ENCODE results near the gene SLC22A1. TPM values are rescaled to one million over a fixed set of nuclear protein-coding genes. Genes with fewer than 3 reads are reported as not detected.

The SLC22A1 gene
- total and polyA plus RNA-seq, 2 donors (not counting 1 experiment from before 2014, with no cell fraction given): 0.18 to 1.5 TPM

DNA sequence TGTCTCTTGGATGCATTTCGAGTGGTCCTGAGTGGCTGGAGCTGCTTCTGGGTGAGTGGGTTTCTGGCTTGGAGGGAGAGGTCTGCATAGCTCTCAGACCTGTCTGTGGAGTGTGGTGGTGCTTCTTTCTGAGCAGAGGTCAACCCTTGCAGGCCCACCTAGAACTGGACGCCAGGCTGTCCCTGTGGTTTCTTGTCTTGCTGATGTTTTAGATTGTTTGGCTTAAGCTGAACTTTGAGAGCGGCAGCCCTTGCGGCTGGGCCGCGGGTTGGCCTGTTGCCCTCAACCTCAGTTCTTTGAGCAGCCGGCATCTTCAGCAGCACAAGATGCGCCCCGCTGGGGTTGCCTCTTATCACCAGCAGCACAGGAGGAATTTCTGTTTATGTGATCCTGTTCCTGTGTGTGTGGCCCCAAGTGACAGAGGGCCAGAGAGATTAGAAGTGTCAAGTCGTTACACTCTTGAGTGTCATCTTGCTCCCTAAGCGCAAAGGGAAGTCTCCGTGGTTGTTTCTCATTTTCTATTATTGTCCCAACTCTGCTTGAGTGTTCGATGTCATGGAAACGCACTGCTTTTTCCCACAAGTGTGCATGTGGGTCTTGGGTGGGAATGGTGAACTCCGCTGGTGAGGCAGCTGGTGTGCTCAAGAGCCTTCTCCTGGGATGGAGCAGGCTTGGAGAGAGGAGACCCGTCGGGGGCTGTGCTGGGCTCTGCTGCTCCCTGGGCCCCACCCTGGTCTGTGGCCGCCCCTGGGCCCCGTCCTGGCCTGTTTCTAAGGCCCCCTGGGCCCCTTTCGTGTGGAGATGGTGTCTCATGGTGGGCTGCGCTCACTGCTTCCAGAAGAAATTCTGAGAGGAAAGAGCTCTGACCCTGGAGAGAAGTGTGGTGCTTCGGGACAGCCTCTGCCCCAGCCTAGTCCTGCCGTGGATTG is 20.1 kb upstream of the SLC22A1 start:
- no peaks in the 10 kb centered on the region for H3K9me3 Mint-ChIP-seq (ENCODE audit: insufficient read depth)
- no peak overlapping the region for H3K9ac ChIP-seq (ENCODE audit: low read length)
- no peak for ATAC-seq (ENCODE audit: low read depth)
- no peak overlapping the region for H3K4me3 ChIP-seq (ENCODE audit: control extremely low read depth in 1 of 5, extremely low read depth in 1 of 5, insufficient read depth in 1 of 5, low read depth in 2 of 5, low read length in 4 of 5)
- 85% methylated on average over 21 of the region's 23 CpGs for WGBS (ENCODE audit: insufficient coverage)
- no peak overlapping the region for H3K4me2 ChIP-seq (replicated peaks; ENCODE audit: low read depth, low read length, poor library complexity, severe bottlenecking)
- intact Hi-C loops (cut with micrococcal nuclease): no loop called here
- H3K27me3 ChIP-seq (replicated peaks in 1 of 4; ENCODE audit: control extremely low read depth in 1 of 4, control insufficient read depth in 3 of 4, insufficient read depth in 4 of 4, low read length in 3 of 4): no peaks in the 10 kb centered on the region
- H3K4me3 Mint-ChIP-seq: no peak overlapping the region
- H3K27me3 Mint-ChIP-seq: no peaks in the 10 kb centered on the region
- no peaks in the 10 kb centered on the region for H4K20me1 ChIP-seq (ENCODE audit: control insufficient read depth, insufficient read depth, low read length, poor library complexity, severe bottlenecking)
- no peak for DNase-seq
- H2AFZ ChIP-seq (ENCODE audit: insufficient read depth, low read depth, low read length, poor library complexity, severe bottlenecking): no peak overlapping the region
- H3K27ac Mint-ChIP-seq: no peak overlapping the region
- no peaks in the 10 kb centered on the region for H3K79me2 ChIP-seq (ENCODE audit: control insufficient read depth, insufficient read depth, low read length)
- no peaks in the 10 kb centered on the region for H3K4me1 ChIP-seq (ENCODE audit: control insufficient read depth in 2 of 2, insufficient read depth in 2 of 2, low read length in 2 of 2)
- H3K27ac ChIP-seq (ENCODE audit: low read length in 2 of 2): no peak overlapping the region
- TF ChIP-seq EZH2 (IDR thresholded peaks at IDR 0.05; ENCODE audit: borderline replicate concordance, insufficient read depth, low read depth, low read length, poor library complexity, severe bottlenecking): no peak
- TF ChIP-seq, protein P1, sequence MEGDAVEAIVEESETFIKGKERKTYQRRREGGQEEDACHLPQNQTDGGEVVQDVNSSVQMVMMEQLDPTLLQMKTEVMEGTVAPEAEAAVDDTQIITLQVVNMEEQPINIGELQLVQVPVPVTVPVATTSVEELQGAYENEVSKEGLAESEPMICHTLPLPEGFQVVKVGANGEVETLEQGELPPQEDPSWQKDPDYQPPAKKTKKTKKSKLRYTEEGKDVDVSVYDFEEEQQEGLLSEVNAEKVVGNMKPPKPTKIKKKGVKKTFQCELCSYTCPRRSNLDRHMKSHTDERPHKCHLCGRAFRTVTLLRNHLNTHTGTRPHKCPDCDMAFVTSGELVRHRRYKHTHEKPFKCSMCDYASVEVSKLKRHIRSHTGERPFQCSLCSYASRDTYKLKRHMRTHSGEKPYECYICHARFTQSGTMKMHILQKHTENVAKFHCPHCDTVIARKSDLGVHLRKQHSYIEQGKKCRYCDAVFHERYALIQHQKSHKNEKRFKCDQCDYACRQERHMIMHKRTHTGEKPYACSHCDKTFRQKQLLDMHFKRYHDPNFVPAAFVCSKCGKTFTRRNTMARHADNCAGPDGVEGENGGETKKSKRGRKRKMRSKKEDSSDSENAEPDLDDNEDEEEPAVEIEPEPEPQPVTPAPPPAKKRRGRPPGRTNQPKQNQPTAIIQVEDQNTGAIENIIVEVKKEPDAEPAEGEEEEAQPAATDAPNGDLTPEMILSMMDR (IDR thresholded peaks at IDR 0.05): no peak
- no peaks in the 10 kb centered on the region for H3K9me3 ChIP-seq (ENCODE audit: control extremely low read depth in 1 of 3, control insufficient read depth in 2 of 3, insufficient read depth in 1 of 3, low read length in 2 of 3)
- CTCF ChIA-PET: interaction anchor here (1.4 kb wide), 1 partner anchor 238 kb away, joined by 3 read pairs; no protein-coding TSS in a partner anchor
- no peaks in the 10 kb centered on the region for H3K4me1 Mint-ChIP-seq
- H3K36me3 ChIP-seq (replicated peaks in 1 of 2; ENCODE audit: control extremely low read depth in 1 of 2, control insufficient read depth in 1 of 2, extremely low read depth in 1 of 2, insufficient read depth in 2 of 2, low read length in 1 of 2): peaks cover 4 to 45% of the 10 kb centered on the region in 2 experiments
- POLR2A ChIA-PET: no interaction called here

DNA sequence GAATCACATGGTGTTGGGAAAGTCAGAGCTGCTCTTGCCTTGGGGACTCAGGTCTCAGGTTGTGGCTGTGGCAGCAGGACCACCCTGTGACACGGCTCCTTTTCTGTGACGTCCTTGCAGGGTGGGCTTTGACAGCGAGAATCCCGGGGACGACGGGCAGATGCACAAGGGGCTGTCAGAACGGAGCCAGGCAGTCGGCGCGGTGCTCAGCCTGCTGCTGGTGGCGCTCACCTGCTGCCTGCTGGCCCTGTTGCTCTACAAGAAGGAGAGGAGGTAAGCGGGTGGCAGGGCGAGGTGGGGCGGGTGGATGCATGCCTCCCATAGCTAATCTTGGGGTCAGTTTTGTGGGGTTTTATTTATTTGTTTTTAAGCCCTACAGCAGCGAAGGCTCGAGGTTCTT is 19.2 kb upstream of the SLC22A1 start:
- Mint-ChIP-seq H3K27me3 (no peaks in the 10 kb centered on the region), H3K4me1 (no peaks in the 10 kb centered on the region), H3K4me3 (no peak overlapping the region), H3K27ac (no peak overlapping the region), H3K9me3 (ENCODE audit: insufficient read depth) (no peaks in the 10 kb centered on the region)
- DNase-seq (no peak), ATAC-seq (ENCODE audit: low read depth) (no peak)
- no peak overlapping the region for H3K9ac ChIP-seq (ENCODE audit: low read length)
- H3K9me3 ChIP-seq (ENCODE audit: control extremely low read depth in 1 of 3, control insufficient read depth in 2 of 3, insufficient read depth in 1 of 3, low read length in 2 of 3): no peaks in the 10 kb centered on the region
- 98% methylated on average over 14 of the region's 16 CpGs for WGBS (ENCODE audit: insufficient coverage)
- ChIA-PET POLR2A (no interaction called here), CTCF (interaction anchor here (0.6 to 2.4 kb wide), 2 partner anchors 239 to 413 kb away, joined by 5 to 9 read pairs; no protein-coding TSS in a partner anchor)
- H4K20me1 ChIP-seq (ENCODE audit: control insufficient read depth, insufficient read depth, low read length, poor library complexity, severe bottlenecking): no peaks in the 10 kb centered on the region
- H3K27me3 ChIP-seq (replicated peaks in 1 of 4; ENCODE audit: control extremely low read depth in 1 of 4, control insufficient read depth in 3 of 4, insufficient read depth in 4 of 4, low read length in 3 of 4): no peaks in the 10 kb centered on the region
- no peak overlapping the region for H3K4me2 ChIP-seq (replicated peaks; ENCODE audit: low read depth, low read length, poor library complexity, severe bottlenecking)
- no peaks in the 10 kb centered on the region for H3K79me2 ChIP-seq (ENCODE audit: control insufficient read depth, insufficient read depth, low read length)
- H3K27ac ChIP-seq (ENCODE audit: low read length in 2 of 2): no peak overlapping the region
- H2AFZ ChIP-seq (ENCODE audit: insufficient read depth, low read depth, low read length, poor library complexity, severe bottlenecking): no peak overlapping the region
- H3K4me3 ChIP-seq (ENCODE audit: control extremely low read depth in 1 of 5, extremely low read depth in 1 of 5, insufficient read depth in 1 of 5, low read depth in 2 of 5, low read length in 4 of 5): no peak overlapping the region
- no peak for TF ChIP-seq EZH2 (IDR thresholded peaks at IDR 0.05; ENCODE audit: borderline replicate concordance, insufficient read depth, low read depth, low read length, poor library complexity, severe bottlenecking)
- TF ChIP-seq, protein P1 (IDR thresholded peaks at IDR 0.05): no peak
- no peaks in the 10 kb centered on the region for H3K4me1 ChIP-seq (ENCODE audit: control insufficient read depth in 2 of 2, insufficient read depth in 2 of 2, low read length in 2 of 2)
- peaks cover 4 to 39% of the 10 kb centered on the region in 2 experiments for H3K36me3 ChIP-seq (replicated peaks in 1 of 2; ENCODE audit: control extremely low read depth in 1 of 2, control insufficient read depth in 1 of 2, extremely low read depth in 1 of 2, insufficient read depth in 2 of 2, low read length in 1 of 2)
- intact Hi-C loops (cut with micrococcal nuclease): no loop called here

Data from B cell (primary cell).